K562 (cell line): Measurements from ENCODE around the gene PAX8. TPM values are rescaled to one million over a fixed set of nuclear protein-coding genes. Genes with fewer than 3 reads are reported as not detected.

Experiments
- ARID1B ChIP-seq: fragments of 450-650 bp; IDR thresholded peaks from 2 replicates; pipeline ENCODE4 v1.6.1; 2016; ENCODE audit warnings: antibody characterized with exemption, mild to moderate bottlenecking, inconsistent platforms
- ATF1 ChIP-seq, 2 experiments: fragments of 450-650 bp in 1 of 2; IDR thresholded peaks; 2 replicates each; pipeline ENCODE4 v1.6.1; 2016; ENCODE audit warnings: missing compliant biosample characterization in 1 of 2, missing genetic modification characterization in 1 of 2
- CEBPB ChIP-seq: fragments of 450-650 bp; IDR thresholded peaks from 2 replicates; pipeline ENCODE4 v1.6.1; 2016; ENCODE audit warnings: missing genetic modification characterization, missing compliant biosample characterization
- CLOCK ChIP-seq: fragments of 250-450 bp; sonication (Bioruptor Pico); IDR thresholded peaks from 2 replicates; pipeline ENCODE4 v1.4.0; 2020; ENCODE audit warnings: mild to moderate bottlenecking, moderate library complexity, borderline replicate concordance
- JUN ChIP-seq, 2 experiments: sonication (generic) in 1 of 2; formaldehyde crosslinking in 1 of 2; IDR thresholded peaks; 2 replicates each; pipeline versions ENCODE4 v1.6.1 to v1.8.0; 2012 to 2022; ENCODE audit warnings: borderline replicate concordance in 2 of 2, mild to moderate bottlenecking in 2 of 2, improper control_type of control experiment in 1 of 2, low read depth in 1 of 2, low read length in 1 of 2, missing genetic modification reagents in 1 of 2
- MCM7 ChIP-seq, 2 experiments: fragments of 450-650 bp; IDR thresholded peaks; 2 replicates each; pipeline ENCODE4 v1.6.1; 2016 to 2018
- POLR2AphosphoS2 ChIP-seq: IDR thresholded peaks from 2 replicates; pipeline ENCODE4 v1.6.1; 2012; ENCODE audit warnings: low read length, improper control_type of control experiment
- POLR3G ChIP-seq: IDR thresholded peaks from 2 replicates; pipeline ENCODE4 v1.6.1; 2011; ENCODE audit not compliant: insufficient read length, insufficient replicate concordance; ENCODE audit errors: extremely low read depth
- PRMT5 ChIP-seq: sonication (generic); formaldehyde crosslinking; IDR thresholded peaks from 2 replicates; pipeline ENCODE4 v1.5.0; 2020; ENCODE audit warnings: missing genetic modification reagents
- RBM39 ChIP-seq: fragments of 200-400 bp; formaldehyde crosslinking; optimal IDR thresholded peaks from 2 replicates; pipeline ENCODE3; 2018; ENCODE audit warnings: low read depth, low read length
- RUNX1 ChIP-seq: sonication (generic); IDR thresholded peaks from 2 replicates; pipeline ENCODE4 v1.6.1; 2016; ENCODE audit warnings: antibody characterized with exemption, low read depth
- SMARCA5 ChIP-seq: fragments of 450-650 bp; IDR thresholded peaks from 2 replicates; pipeline ENCODE4 v1.6.1; 2016
- SRSF7 ChIP-seq: fragments of 200-400 bp; formaldehyde crosslinking; optimal IDR thresholded peaks from 2 replicates; pipeline ENCODE3; 2017; ENCODE audit warnings: mild to moderate bottlenecking, low read depth, low read length
- ZNF146 ChIP-seq: IDR thresholded peaks from one replicate; pipeline ENCODE4 v1.6.1; 2018; ENCODE audit warnings: missing compliant biosample characterization; ENCODE audit not compliant: unreplicated experiment
- ZNF407 ChIP-seq: fragments of 450-650 bp; IDR thresholded peaks from 2 replicates; pipeline ENCODE4 v1.6.1; 2016; ENCODE audit warnings: low read depth
- ZNF408 ChIP-seq: fragments of 250-450 bp; sonication (Bioruptor Pico); IDR thresholded peaks from 2 replicates; pipeline ENCODE4 v1.4.0; 2020; ENCODE audit warnings: low read depth, mild to moderate bottlenecking, moderate library complexity
- ZNF766 ChIP-seq: fragments of 200-800 bp; sonication (Bioruptor generic); conservative IDR thresholded peaks from 2 replicates; pipeline ENCODE4 v1.6.1; 2016; ENCODE audit warnings: missing genetic modification characterization, missing compliant biosample characterization
- polyA plus RNA-seq, 8 experiments: library from polyadenylated mRNA; depleted of rRNA in 4 of 8; stranded (reverse) in 5 of 8; unstranded in 3 of 8; fragments of >200 nt; fragmentation: Nextera tagmentation in 2 of 8; fragmentation: Illumina TruSeq in 1 of 8; extraction: Ambion mirVana in 2 of 8; extraction: Trizol in 1 of 8; gene quantifications; 2 replicates each; pipeline versions ENCODE4 v1.2.1 to v1.2.3, GENCODE V29; 2011 to 2014; ENCODE audit warnings: inconsistent platforms in 1 of 8, missing spikeins in 1 of 8
- total RNA-seq, 7 experiments: library from RNA; depleted of rRNA in 6 of 7; stranded (reverse); fragments of >200 nt in 6 of 7; fragmentation: Illumina TruSeq in 2 of 7; extraction: Trizol in 2 of 7; gene quantifications; 2 replicates each; pipeline versions ENCODE4 v1.2.1 to v1.2.3, GENCODE V29; 2011 to 2021; ENCODE audit warnings: low replicate concordance in 1 of 7

PAX8 gene
- total and polyA plus RNA-seq, 9 of the 15 experiments (the other 6 are each of a cell fraction or from before 2014, with no cell fraction given) = 0.13 to 2.1 (median 0.51) TPM

GRCh38 chr2:113240915-113241911 is 37.5 kb downstream of the PAX8 start (continued):
- TF ChIP-seq ARID1B = peak; percentile 81
- TF ChIP-seq ZNF407 = no peak
- no peak for TF ChIP-seq ZNF408
- no peak for TF ChIP-seq MCM7 (IDR thresholded peaks at IDR 0.05)
- peak; percentile 78 for TF ChIP-seq JUN (IDR thresholded peaks at IDR 0.05; ENCODE audit: borderline replicate concordance, low read depth, low read length)
- no peak for TF ChIP-seq JUN (CRISPR knock-in tag; IDR thresholded peaks at IDR 0.05; ENCODE audit: borderline replicate concordance)
- no peak for TF ChIP-seq CLOCK
- no peak for TF ChIP-seq SMARCA5
- TF ChIP-seq POLR3G = no peak
- TF ChIP-seq RUNX1 = no peak
- TF ChIP-seq PRMT5 (CRISPR knock-in tag) = no peak
- TF ChIP-seq SRSF7 = no peak
- TF ChIP-seq ATF1 (CRISPR knock-in tag; IDR thresholded peaks at IDR 0.05) = no peak
- TF ChIP-seq ATF1 (tag; IDR thresholded peaks at IDR 0.05) = 0 out of 2 replicates have a peak, but pooled peaks have one; percentile 18
- TF ChIP-seq RBM39 = no peak
- peak; percentile 87 for TF ChIP-seq CEBPB (tag)
- TF ChIP-seq ZNF146 (CRISPR knock-in tag) = no peak
- no peak for TF ChIP-seq ZNF766
- TF ChIP-seq POLR2AphosphoS2 = no peak
